Stimulated activated CD4-positive, alpha-beta T cell treated with anti-CD3 and anti-CD28 coated beads, Interleukin-2, amount 100 ng/mL, for 4 hours (primary cell): Measurements from ENCODE around the gene EXOC3L1.

Experiments used
- DNase-seq: peaks from one replicate; pipeline ENCODE4 v3.0.0-alpha.2; 2020; ENCODE audit warnings: low read depth

The EXOC3L1 gene

GRCh38 chr16:67147437-67148140 is 42.3 kb downstream of the EXOC3L1 start:
- no peak for DNase-seq

GRCh38 chr16:67146523-67147357 is 43.2 kb downstream of the EXOC3L1 start:
- no peak for DNase-seq

- no peak for DNase-seq
Measured at GRCh38 chr16:67145746-67146145, 44.2 kb downstream of the EXOC3L1 start.

DNA sequence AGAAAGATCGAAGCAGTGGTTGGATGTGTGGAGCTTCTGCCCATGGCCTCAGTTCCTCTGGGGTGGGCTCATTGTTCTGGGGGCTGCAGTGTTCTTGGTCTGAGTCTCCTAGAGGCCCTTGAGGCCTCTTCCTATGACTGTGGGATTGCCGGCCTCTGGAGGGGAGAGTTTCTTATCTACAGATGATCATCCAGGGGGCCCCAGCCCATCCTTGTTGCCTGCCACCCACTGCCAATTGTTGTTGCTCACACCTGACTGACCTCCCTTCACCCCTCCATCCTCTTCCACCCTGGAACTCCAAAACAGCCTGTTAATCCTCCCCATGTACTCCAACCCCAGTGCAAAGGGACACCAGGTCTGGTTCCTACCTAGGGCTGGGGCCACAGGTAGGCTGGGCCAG is 45.0 kb downstream of the EXOC3L1 start:
- no peak for DNase-seq

- DNase-seq = no peak
Measured at GRCh38 chr16:67142342-67142741, 47.6 kb downstream of the EXOC3L1 start.

- no peak for DNase-seq
Measured at GRCh38 chr16:67141391-67141790, 48.5 kb downstream of the EXOC3L1 start.

GRCh38 chr16:67137605-67138004 is 52.3 kb downstream of the EXOC3L1 start:
- DNase-seq = no peak
